Activated CD8-positive, alpha-beta T cell treated with anti-CD3 and anti-CD28 coated beads for 36 hours (primary cell): ENCODE results near the gene HRH4. TPM values are rescaled to one million over a fixed set of nuclear protein-coding genes. Genes with fewer than 3 reads are reported as not detected.

Source experiments
- ATAC-seq: fragments of 200-7000 bp; cut with Tn5 transposase; one replicate; pipeline ENCODE4 v1.10.0; 2021; ENCODE audit warnings: mild to moderate bottlenecking, moderate library complexity
- CTCF ChIA-PET: fragments of 350-600 bp; sonication (Branson Sonifier 250); formaldehyde crosslinking; loops from one replicate; lab custom pipeline; 2021; ENCODE audit warnings: antibody characterized with exemption; lab: Charles Lee
- POLR2A ChIA-PET: fragments of 350-600 bp; sonication (Branson Sonifier 250); formaldehyde crosslinking; loops from one replicate; lab custom pipeline; 2021; ENCODE audit warnings: antibody characterized with exemption; lab: Charles Lee
- DNase-seq: peaks from one replicate; pipeline ENCODE4 v3.0.0-alpha.2; 2020
- H3K27ac Mint-ChIP-seq: one replicate; pipeline ENCODE4 v1.8.0; 2021; ENCODE audit warnings: mild to moderate bottlenecking, mixed read lengths
- H3K27me3 Mint-ChIP-seq: one replicate; pipeline ENCODE4 v1.8.0; 2021; ENCODE audit warnings: mixed read lengths
- H3K36me3 Mint-ChIP-seq: one replicate; pipeline ENCODE4 v1.8.0; 2021; ENCODE audit warnings: low read depth, mixed read lengths
- H3K4me1 Mint-ChIP-seq: one replicate; pipeline ENCODE4 v1.8.0; 2021; ENCODE audit warnings: low read depth, mixed read lengths
- H3K4me3 Mint-ChIP-seq: one replicate; pipeline ENCODE4 v1.8.0; 2021; ENCODE audit warnings: mild to moderate bottlenecking, moderate library complexity, mixed read lengths
- H3K9me3 Mint-ChIP-seq: one replicate; pipeline ENCODE4 v1.8.0; 2021; ENCODE audit warnings: mixed read lengths
- intact Hi-C: fragments of 100-400 bp; cut with micrococcal nuclease; formaldehyde crosslinking; loops from one replicate; pipeline ENCODE4 v1.10.0; 2022
- total RNA-seq, 2 experiments: library from RNA; stranded (reverse); gene quantifications; one replicate each; pipeline ENCODE4 v1.2.3, GENCODE V29; 2021
- TF ChIP-seq, protein P1 (sequence below): fragments of 200-600 bp; IDR thresholded peaks from one replicate; pipeline ENCODE4 v1.8.0; 2022; ENCODE audit warnings: antibody characterized with exemption, mild to moderate bottlenecking

The HRH4 gene
- total RNA-seq, 2 experiments from 2014 or later = not detected

DNA sequence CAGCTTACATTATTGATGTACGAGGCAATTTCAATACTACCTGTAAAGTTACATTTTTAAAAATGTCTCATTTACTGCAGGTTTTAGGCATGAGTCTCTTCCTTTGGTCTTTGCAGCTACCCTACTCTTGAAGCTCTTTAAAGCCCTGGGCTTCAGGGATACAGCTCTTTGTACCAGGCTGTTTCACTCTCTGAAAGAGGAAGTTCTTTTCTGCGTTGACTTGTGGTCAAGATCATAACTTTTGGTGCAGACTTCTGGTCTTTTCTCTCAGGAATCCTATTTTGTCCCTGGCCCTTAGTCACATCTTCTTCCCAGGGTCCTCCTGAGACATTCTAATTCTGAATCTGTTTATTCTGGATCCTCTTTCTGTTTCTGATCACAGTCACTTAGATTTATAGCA, 16.6 kb upstream of the HRH4 start:
- intact Hi-C loops = no loop called here
- ChIA-PET POLR2A (no interaction called here), CTCF (interaction anchor here (0.9 to 2.0 kb wide), 4 partner anchors 11 to 84 kb away, joined by 3 to 10 read pairs (median 3); no protein-coding TSS in a partner anchor)
- DNase-seq (no peak), ATAC-seq (no peak)
- TF ChIP-seq, protein P1, sequence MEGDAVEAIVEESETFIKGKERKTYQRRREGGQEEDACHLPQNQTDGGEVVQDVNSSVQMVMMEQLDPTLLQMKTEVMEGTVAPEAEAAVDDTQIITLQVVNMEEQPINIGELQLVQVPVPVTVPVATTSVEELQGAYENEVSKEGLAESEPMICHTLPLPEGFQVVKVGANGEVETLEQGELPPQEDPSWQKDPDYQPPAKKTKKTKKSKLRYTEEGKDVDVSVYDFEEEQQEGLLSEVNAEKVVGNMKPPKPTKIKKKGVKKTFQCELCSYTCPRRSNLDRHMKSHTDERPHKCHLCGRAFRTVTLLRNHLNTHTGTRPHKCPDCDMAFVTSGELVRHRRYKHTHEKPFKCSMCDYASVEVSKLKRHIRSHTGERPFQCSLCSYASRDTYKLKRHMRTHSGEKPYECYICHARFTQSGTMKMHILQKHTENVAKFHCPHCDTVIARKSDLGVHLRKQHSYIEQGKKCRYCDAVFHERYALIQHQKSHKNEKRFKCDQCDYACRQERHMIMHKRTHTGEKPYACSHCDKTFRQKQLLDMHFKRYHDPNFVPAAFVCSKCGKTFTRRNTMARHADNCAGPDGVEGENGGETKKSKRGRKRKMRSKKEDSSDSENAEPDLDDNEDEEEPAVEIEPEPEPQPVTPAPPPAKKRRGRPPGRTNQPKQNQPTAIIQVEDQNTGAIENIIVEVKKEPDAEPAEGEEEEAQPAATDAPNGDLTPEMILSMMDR = no peak
- Mint-ChIP-seq H3K36me3 (peaks cover 37% of the 10 kb centered on the region), H3K9me3 (no peaks in the 10 kb centered on the region), H3K4me3 (no peak overlapping the region), H3K27ac (no peak overlapping the region), H3K27me3 (no peaks in the 10 kb centered on the region), H3K4me1 (peaks cover 3% of the 10 kb centered on the region)

DNA sequence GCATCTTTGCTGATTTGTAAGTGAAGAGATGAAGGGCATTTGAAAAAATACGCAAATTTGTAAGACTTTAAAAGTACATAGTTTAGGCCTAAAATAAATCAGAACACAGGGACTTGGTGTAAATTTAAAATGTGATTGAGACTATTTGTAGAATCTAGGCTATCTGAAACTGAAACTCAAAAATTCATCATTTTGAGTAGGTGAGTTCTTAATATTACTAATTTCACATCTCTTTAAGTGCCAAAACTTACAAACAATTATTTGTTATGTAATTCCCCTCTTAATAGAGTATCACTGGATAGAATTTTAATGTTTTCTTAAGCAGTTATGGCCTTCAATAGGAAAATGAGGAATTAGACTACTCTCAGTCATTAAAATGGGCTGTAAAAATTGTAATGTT, 14.0 kb upstream of the HRH4 start:
- ATAC-seq (no peak), DNase-seq (no peak)
- H3K4me3 Mint-ChIP-seq = no peak overlapping the region
- no peaks in the 10 kb centered on the region for H3K9me3 Mint-ChIP-seq
- H3K4me1 Mint-ChIP-seq = peaks cover 3% of the 10 kb centered on the region
- H3K36me3 Mint-ChIP-seq = peaks cover 35% of the 10 kb centered on the region
- H3K27ac Mint-ChIP-seq = no peak overlapping the region
- intact Hi-C loops = no loop called here
- ChIA-PET POLR2A (no interaction called here), CTCF (interaction anchor here (0.8 to 1.8 kb wide), 7 partner anchors 8 to 150 kb away, joined by 3 to 11 read pairs (median 4); no protein-coding TSS in a partner anchor)
- TF ChIP-seq, protein P1 = no peak
- H3K27me3 Mint-ChIP-seq = no peaks in the 10 kb centered on the region

DNA sequence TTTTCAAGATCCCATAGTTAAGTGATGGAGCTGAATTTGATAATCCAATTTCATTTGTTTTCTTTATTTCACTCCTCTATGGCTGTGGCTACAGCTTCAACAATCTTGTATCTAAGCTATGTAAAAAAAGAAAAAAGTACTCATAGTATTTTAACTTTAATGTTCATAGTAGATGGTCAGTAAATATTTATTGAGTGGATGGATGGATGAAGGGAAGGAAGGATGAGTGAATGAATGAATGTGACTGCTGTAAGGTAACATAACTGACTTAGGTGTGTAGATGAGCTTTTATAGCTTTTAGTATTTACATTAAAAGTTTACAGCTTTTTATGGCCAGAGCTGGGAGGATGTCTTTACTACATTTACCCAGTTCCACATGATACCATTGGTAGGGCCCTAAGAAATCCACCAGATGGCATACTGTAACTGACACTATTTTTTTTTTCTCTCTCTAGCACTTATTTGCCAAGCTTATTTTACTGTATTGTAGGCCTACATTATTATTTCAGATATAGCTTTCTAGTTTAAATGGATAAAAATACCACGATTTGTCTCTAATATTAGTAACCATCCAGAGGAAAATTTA, 13.4 kb upstream of the HRH4 start:
- POLR2A ChIA-PET = no interaction called here

DNA sequence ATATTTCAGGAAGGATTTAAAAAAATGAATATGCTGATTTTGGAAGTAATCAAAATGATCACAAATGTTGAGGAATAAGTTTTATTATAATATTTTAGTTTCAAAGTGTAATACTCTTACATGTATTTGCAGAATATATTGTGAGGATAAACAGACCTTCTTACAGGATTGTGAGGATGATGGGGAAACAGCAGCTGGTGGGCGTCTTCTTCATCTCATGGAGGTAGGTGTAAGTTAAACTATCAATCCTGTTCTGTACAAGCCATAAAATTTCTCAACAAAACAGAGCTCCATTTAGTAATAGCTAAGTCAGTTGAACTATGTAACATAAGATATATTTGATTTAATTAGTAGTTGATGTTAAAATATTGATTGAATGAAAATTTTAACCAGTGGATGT, 12.5 kb upstream of the HRH4 start:
- Mint-ChIP-seq H3K4me1 (peaks cover 3% of the 10 kb centered on the region), H3K9me3 (no peaks in the 10 kb centered on the region), H3K27ac (no peak overlapping the region), H3K4me3 (no peak overlapping the region), H3K27me3 (no peaks in the 10 kb centered on the region), H3K36me3 (peaks cover 31% of the 10 kb centered on the region)
- TF ChIP-seq, protein P1 = no peak
- ATAC-seq (no peak), DNase-seq (no peak)
- CTCF ChIA-PET = interaction anchor here (1.1 to 1.8 kb wide), 4 partner anchors 12 to 59 kb away, joined by 3 to 11 read pairs (median 4); no protein-coding TSS in a partner anchor
- intact Hi-C loops = no loop called here
- POLR2A ChIA-PET = no interaction called here

More for the DNA sequence above, 13.4 kb upstream of the HRH4 start:
- no peaks in the 10 kb centered on the region for H3K9me3 Mint-ChIP-seq
- no peaks in the 10 kb centered on the region for H3K27me3 Mint-ChIP-seq
- no peak for DNase-seq
- H3K4me1 Mint-ChIP-seq = peaks cover 3% of the 10 kb centered on the region
- peaks cover 31% of the 10 kb centered on the region for H3K36me3 Mint-ChIP-seq
- CTCF ChIA-PET = interaction anchor here (0.8 to 1.8 kb wide), 8 partner anchors 9 to 150 kb away, joined by 3 to 11 read pairs (median 4); no protein-coding TSS in a partner anchor
- TF ChIP-seq, protein P1 = no peak
- ATAC-seq = no peak
- intact Hi-C loops = no loop called here
- H3K4me3 Mint-ChIP-seq = no peak overlapping the region
- H3K27ac Mint-ChIP-seq = no peak overlapping the region

DNA sequence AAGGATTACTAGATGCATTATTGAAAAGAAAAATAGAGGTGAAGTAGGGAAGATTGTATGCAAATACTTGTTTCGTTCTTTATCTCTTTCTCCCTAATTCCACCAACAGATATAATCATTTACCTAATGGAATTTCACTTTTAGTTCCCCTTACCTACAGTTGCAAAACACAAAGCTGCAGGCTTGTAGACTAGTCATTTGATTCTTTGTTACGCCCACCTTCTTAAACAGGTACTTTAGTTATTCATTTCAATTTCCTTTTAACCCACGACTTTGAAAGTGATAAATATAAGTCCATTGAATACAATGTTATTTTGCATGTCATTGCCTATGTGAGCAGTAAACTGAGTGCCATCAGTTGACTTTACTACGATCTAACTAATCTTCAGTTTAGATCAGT, 3.9 kb upstream of the HRH4 start:
- intact Hi-C loops = no loop called here
- Mint-ChIP-seq H3K4me1 (peaks cover 5% of the 10 kb centered on the region), H3K27ac (no peak overlapping the region), H3K4me3 (no peak overlapping the region), H3K27me3 (no peaks in the 10 kb centered on the region), H3K9me3 (no peaks in the 10 kb centered on the region), H3K36me3 (peaks cover 2% of the 10 kb centered on the region)
- POLR2A ChIA-PET = no interaction called here
- ATAC-seq = no peak
- DNase-seq = no peak
- CTCF ChIA-PET = no interaction called here
- TF ChIP-seq, protein P1 = no peak
